WTC11 (cell line): ENCODE measurements around the gene YTHDC2. TPM values are rescaled to one million over a fixed set of nuclear protein-coding genes. Genes with fewer than 3 reads are reported as not detected.

Experiments
- ATAC-seq: fragments of 200-7000 bp; cut with Tn5 transposase; 2 replicates; pipeline ENCODE4 v1.10.0; 2021; ENCODE audit warnings: mild to moderate bottlenecking, moderate library complexity
- CTCF ChIA-PET: fragments of 300-600 bp; sonication (Branson Sonifier 250); formaldehyde crosslinking; loops from one replicate; lab custom pipeline; 2021; ENCODE audit warnings: antibody characterized with exemption; lab: Charles Lee
- POLR2A ChIA-PET: fragments of 350-600 bp; sonication (Branson Sonifier 250); formaldehyde crosslinking; loops from one replicate; lab custom pipeline; 2021; ENCODE audit warnings: antibody characterized with exemption; lab: Charles Lee
- DNase-seq: peaks from one replicate; pipeline ENCODE4 v3.0.0; 2021; ENCODE audit warnings: low spot score
- H3K27ac Mint-ChIP-seq: 2 replicates; pipeline ENCODE4 v1.8.0; 2021; ENCODE audit warnings: mixed read lengths
- H3K27me3 Mint-ChIP-seq: 2 replicates; pipeline ENCODE4 v1.8.0; 2021; ENCODE audit warnings: low read depth, mild to moderate bottlenecking, moderate library complexity, mixed read lengths
- H3K36me3 Mint-ChIP-seq: 2 replicates; pipeline ENCODE4 v1.8.0; 2021; ENCODE audit warnings: mixed read lengths
- H3K4me1 Mint-ChIP-seq: 2 replicates; pipeline ENCODE4 v1.8.0; 2022; ENCODE audit warnings: mixed read lengths
- H3K4me3 Mint-ChIP-seq: 2 replicates; pipeline ENCODE4 v1.8.0; 2021; ENCODE audit warnings: mild to moderate bottlenecking, moderate library complexity, mixed read lengths
- H3K9me3 Mint-ChIP-seq: 2 replicates; pipeline ENCODE4 v1.8.0; 2021; ENCODE audit warnings: mixed read lengths
- AFF4 ChIP-seq: sonication (generic); formaldehyde crosslinking; IDR thresholded peaks from 2 replicates; pipeline ENCODE4 v1.8.1; 2023; ENCODE audit warnings: mild to moderate bottlenecking, missing genetic modification reagents, borderline replicate concordance
- AR ChIP-seq: fragments of 250-450 bp; sonication (Bioruptor Pico); IDR thresholded peaks from 2 replicates; pipeline ENCODE4 v1.9.0; 2021; ENCODE audit warnings: mild to moderate bottlenecking
- ATF6 ChIP-seq: sonication (generic); formaldehyde crosslinking; IDR thresholded peaks from 2 replicates; pipeline ENCODE4 v1.8.1; 2023; ENCODE audit warnings: mild to moderate bottlenecking, missing genetic modification reagents
- CREM ChIP-seq: sonication (generic); formaldehyde crosslinking; IDR thresholded peaks from 2 replicates; pipeline ENCODE4 v1.8.1; 2022; ENCODE audit warnings: mild to moderate bottlenecking, missing genetic modification reagents, moderate library complexity
- ERG ChIP-seq: fragments of 250-450 bp; sonication (Bioruptor Pico); IDR thresholded peaks from 2 replicates; pipeline ENCODE4 v1.8.0; 2021; ENCODE audit warnings: mild to moderate bottlenecking
- FOXP4 ChIP-seq: sonication (generic); formaldehyde crosslinking; IDR thresholded peaks from 2 replicates; pipeline ENCODE4 v1.8.0; 2022; ENCODE audit warnings: mild to moderate bottlenecking, missing genetic modification reagents
- GTF2I ChIP-seq: fragments of 250-450 bp; sonication (Bioruptor Pico); conservative IDR thresholded peaks from 2 replicates; pipeline ENCODE4 v1.4.0; 2021; ENCODE audit warnings: mild to moderate bottlenecking
- NFYB ChIP-seq: sonication (generic); formaldehyde crosslinking; conservative IDR thresholded peaks from 2 replicates; pipeline ENCODE4 v1.8.0; 2022; ENCODE audit warnings: low read depth, missing genetic modification reagents
- NR3C1 ChIP-seq: sonication (generic); formaldehyde crosslinking; conservative IDR thresholded peaks from 2 replicates; pipeline ENCODE4 v1.8.1; 2023; ENCODE audit warnings: low read depth, mild to moderate bottlenecking, missing genetic modification reagents
- OVOL2 ChIP-seq: fragments of 250-450 bp; sonication (Bioruptor Pico); IDR thresholded peaks from 2 replicates; pipeline ENCODE4 v1.9.0; 2021; ENCODE audit warnings: mild to moderate bottlenecking, borderline replicate concordance
- PRDM15 ChIP-seq: sonication (generic); formaldehyde crosslinking; IDR thresholded peaks from 2 replicates; pipeline ENCODE4 v1.8.0; 2022; ENCODE audit warnings: missing genetic modification reagents
- RELA ChIP-seq: sonication (generic); formaldehyde crosslinking; IDR thresholded peaks from 2 replicates; pipeline ENCODE4 v1.8.1; 2022; ENCODE audit warnings: missing genetic modification reagents, mild to moderate bottlenecking, borderline replicate concordance
- USF1 ChIP-seq: sonication (generic); formaldehyde crosslinking; IDR thresholded peaks from 2 replicates; pipeline ENCODE4 v1.8.0; 2022; ENCODE audit warnings: mild to moderate bottlenecking, missing genetic modification reagents
- ZNF317 ChIP-seq: sonication (generic); formaldehyde crosslinking; IDR thresholded peaks from 2 replicates; pipeline ENCODE4 v1.8.1; 2023; ENCODE audit warnings: low read depth, mild to moderate bottlenecking, moderate library complexity, missing genetic modification reagents, borderline replicate concordance
- ZNF512 ChIP-seq: sonication (generic); formaldehyde crosslinking; IDR thresholded peaks from 2 replicates; pipeline ENCODE4 v1.8.1; 2022; ENCODE audit warnings: missing genetic modification reagents, borderline replicate concordance
- total RNA-seq: library from RNA; stranded (reverse); gene quantifications from 3 replicates; pipeline ENCODE4 v1.2.3, GENCODE V29; 2021

The YTHDC2 gene
- total RNA-seq, 1 experiment from 2014 or later: 21.6 TPM

- Mint-ChIP-seq H3K27me3 (peaks cover 23% of the 10 kb centered on the region), H3K36me3 (peaks cover 16% of the 10 kb centered on the region), H3K9me3 (peaks cover 18% of the 10 kb centered on the region), H3K27ac (no peak overlapping the region), H3K4me1 (no peaks in the 10 kb centered on the region), H3K4me3 (no peak overlapping the region)
- POLR2A ChIA-PET: no interaction called here
- no peak for TF ChIP-seq FOXP4 (CRISPR knock-in tag)
- no peak for TF ChIP-seq PRDM15
- TF ChIP-seq NR3C1 (CRISPR knock-in tag): no peak
- TF ChIP-seq CREM (CRISPR knock-in tag): no peak
- no peak for TF ChIP-seq AR
- no peak for TF ChIP-seq NFYB
- TF ChIP-seq ZNF317 (CRISPR knock-in tag): no peak
- TF ChIP-seq AFF4 (CRISPR knock-in tag): no peak
- CTCF ChIA-PET: no interaction called here
- no peak for DNase-seq
- ATAC-seq: no peak
Observed at GRCh38 chr5:113495422-113495841, 18.1 kb upstream of the YTHDC2 start.

- POLR2A ChIA-PET: no interaction called here
- CTCF ChIA-PET: interaction anchor here (1.2 kb wide), 1 partner anchor 14 kb away, joined by 3 read pairs; the partner anchor contains the start of gene MCC
- Mint-ChIP-seq H3K27me3 (peaks cover 6% of the 10 kb centered on the region), H3K36me3 (no peaks in the 10 kb centered on the region), H3K4me1 (no peaks in the 10 kb centered on the region), H3K4me3 (no peak overlapping the region), H3K9me3 (no peaks in the 10 kb centered on the region), H3K27ac (no peak overlapping the region)
- DNase-seq: no peak
- ATAC-seq: no peak
- TF ChIP-seq ATF6 (CRISPR knock-in tag): no peak
- TF ChIP-seq USF1 (CRISPR knock-in tag): no peak
- no peak for TF ChIP-seq GTF2I (CRISPR knock-in tag)
- TF ChIP-seq ERG (CRISPR knock-in tag): no peak
- no peak for TF ChIP-seq CREM (CRISPR knock-in tag)
- TF ChIP-seq OVOL2: no peak
- no peak for TF ChIP-seq ZNF512
- no peak for TF ChIP-seq RELA (CRISPR knock-in tag)
Observed at GRCh38 chr5:113502073-113502472, 11.4 kb upstream of the YTHDC2 start.
